HL-60 (cell line): ENCODE data around the gene LETM1.

Experiments
- CTCF ChIP-seq: IDR thresholded peaks from one replicate; pipeline ENCODE4 v1.5.1; 2011; ENCODE audit warnings: low read length, control low read depth, inconsistent platforms; ENCODE audit not compliant: insufficient read depth
- GABPA ChIP-seq: IDR thresholded peaks from 2 replicates; pipeline ENCODE4 v1.6.1; 2012; ENCODE audit warnings: low read depth
- REST ChIP-seq: IDR thresholded peaks from 2 replicates; pipeline ENCODE4 v1.6.1; 2012; ENCODE audit warnings: low read depth; ENCODE audit not compliant: insufficient replicate concordance

- TF ChIP-seq CTCF (no peak), REST (no peak), GABPA (no peak)
Measured at GRCh38 chr4:1874201-1874600, 18.2 kb upstream of the LETM1 start.
